ENCODE data around the gene TMEM132C. TPM values are rescaled to one million over a fixed set of nuclear protein-coding genes. Genes with fewer than 3 reads are reported as not detected.

The TMEM132C gene
- total and polyA plus RNA-seq, 2 experiments from 2014 or later, result 10.6 to 16.5 TPM

DNA sequence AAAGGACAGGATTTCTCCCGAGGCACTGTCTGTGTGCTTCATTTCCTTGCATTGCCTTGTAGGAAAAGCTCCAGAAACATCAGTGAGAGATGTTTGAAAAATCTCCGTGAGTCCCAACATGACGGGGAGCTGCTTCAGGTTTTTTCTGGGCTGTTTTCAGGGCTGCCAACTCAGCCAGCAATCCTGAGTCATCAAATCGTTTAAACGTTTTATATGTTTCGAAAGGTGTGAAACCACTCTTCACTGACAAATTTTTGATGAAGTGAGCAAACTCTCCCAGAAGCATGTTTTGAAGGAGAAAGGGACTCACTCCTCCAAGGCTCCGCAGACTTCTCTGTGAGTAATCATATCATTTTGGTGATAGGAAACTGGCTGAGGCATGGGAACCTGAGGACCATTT is 240.5 kb downstream of the TMEM132C start:
- TF ChIP-seq EZH2 (IDR thresholded peaks at IDR 0.05; ENCODE audit: borderline replicate concordance) (no peak), EZH2phosphoT487 (IDR thresholded peaks at IDR 0.05; ENCODE audit: low read depth, severe bottlenecking, unreplicated experiment) (no peak)
- TF ChIP-seq, protein P1, sequence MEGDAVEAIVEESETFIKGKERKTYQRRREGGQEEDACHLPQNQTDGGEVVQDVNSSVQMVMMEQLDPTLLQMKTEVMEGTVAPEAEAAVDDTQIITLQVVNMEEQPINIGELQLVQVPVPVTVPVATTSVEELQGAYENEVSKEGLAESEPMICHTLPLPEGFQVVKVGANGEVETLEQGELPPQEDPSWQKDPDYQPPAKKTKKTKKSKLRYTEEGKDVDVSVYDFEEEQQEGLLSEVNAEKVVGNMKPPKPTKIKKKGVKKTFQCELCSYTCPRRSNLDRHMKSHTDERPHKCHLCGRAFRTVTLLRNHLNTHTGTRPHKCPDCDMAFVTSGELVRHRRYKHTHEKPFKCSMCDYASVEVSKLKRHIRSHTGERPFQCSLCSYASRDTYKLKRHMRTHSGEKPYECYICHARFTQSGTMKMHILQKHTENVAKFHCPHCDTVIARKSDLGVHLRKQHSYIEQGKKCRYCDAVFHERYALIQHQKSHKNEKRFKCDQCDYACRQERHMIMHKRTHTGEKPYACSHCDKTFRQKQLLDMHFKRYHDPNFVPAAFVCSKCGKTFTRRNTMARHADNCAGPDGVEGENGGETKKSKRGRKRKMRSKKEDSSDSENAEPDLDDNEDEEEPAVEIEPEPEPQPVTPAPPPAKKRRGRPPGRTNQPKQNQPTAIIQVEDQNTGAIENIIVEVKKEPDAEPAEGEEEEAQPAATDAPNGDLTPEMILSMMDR (IDR thresholded peaks at IDR 0.05; ENCODE audit: poor library complexity), result no peak
- Histone ChIP-seq H3K9me2 (replicated peaks; ENCODE audit: insufficient read depth) (no peaks in the 10 kb centered on the region), H4K20me1 (ENCODE audit: insufficient read depth, poor library complexity, severe bottlenecking) (no peaks in the 10 kb centered on the region), H3K27ac (no peak overlapping the region), H3K4me2 (no peak overlapping the region), H3K4me1 (ENCODE audit: insufficient read depth) (no peaks in the 10 kb centered on the region), H3K79me2 (no peaks in the 10 kb centered on the region), H3K4me3 (no peak overlapping the region), H3K9me3 (ENCODE audit: low read depth) (no peaks in the 10 kb centered on the region), H3K36me3 (replicated peaks; ENCODE audit: insufficient read depth, low read depth) (no peaks in the 10 kb centered on the region), H2AFZ (no peak overlapping the region), H3K27me3 (no peaks in the 10 kb centered on the region)
- WGBS (ENCODE audit: low lambda C conversion rate, missing lambda C conversion rate), result 94% methylated on average over 7 of the region's 7 CpGs
- DNase-seq (ENCODE audit: low spot score), result no peak

DNA sequence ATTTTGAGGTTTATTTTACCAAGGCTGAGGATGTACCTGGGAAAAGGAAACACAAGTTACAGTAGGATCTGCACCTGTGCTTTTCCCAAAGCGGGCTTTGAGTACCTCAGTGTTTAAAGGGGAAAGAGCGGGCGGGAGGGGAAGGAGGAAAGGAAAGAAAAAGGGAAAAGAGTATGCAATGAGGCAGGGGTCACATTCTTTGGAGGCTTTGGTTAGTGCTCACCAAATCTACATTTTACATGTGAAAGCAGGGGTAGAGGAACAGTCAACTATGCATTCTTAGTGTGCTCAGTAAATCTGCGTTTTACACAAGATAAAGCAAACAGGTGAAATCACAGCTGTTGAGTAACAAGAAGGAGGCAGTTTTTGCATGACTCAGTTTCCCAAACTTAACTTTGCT is 242.2 kb downstream of the TMEM132C start:
- Histone ChIP-seq H3K9me2 (replicated peaks; ENCODE audit: insufficient read depth) (no peaks in the 10 kb centered on the region), H2AFZ (no peak overlapping the region), H3K9me3 (ENCODE audit: low read depth) (no peaks in the 10 kb centered on the region), H3K79me2 (no peaks in the 10 kb centered on the region), H3K4me2 (no peak overlapping the region), H4K20me1 (ENCODE audit: insufficient read depth, poor library complexity, severe bottlenecking) (no peaks in the 10 kb centered on the region), H3K36me3 (replicated peaks; ENCODE audit: insufficient read depth, low read depth) (no peaks in the 10 kb centered on the region), H3K4me3 (no peak overlapping the region), H3K27ac (no peak overlapping the region), H3K27me3 (no peaks in the 10 kb centered on the region), H3K4me1 (ENCODE audit: insufficient read depth) (no peaks in the 10 kb centered on the region)
- WGBS (ENCODE audit: low lambda C conversion rate, missing lambda C conversion rate), result 88% methylated on average over 4 of the region's 4 CpGs
- no peak for DNase-seq (ENCODE audit: low spot score)
- TF ChIP-seq EZH2phosphoT487 (IDR thresholded peaks at IDR 0.05; ENCODE audit: low read depth, severe bottlenecking, unreplicated experiment), result no peak
- TF ChIP-seq, protein P1 (IDR thresholded peaks at IDR 0.05; ENCODE audit: poor library complexity), result no peak
- no peak for TF ChIP-seq EZH2 (IDR thresholded peaks at IDR 0.05; ENCODE audit: borderline replicate concordance)

DNA sequence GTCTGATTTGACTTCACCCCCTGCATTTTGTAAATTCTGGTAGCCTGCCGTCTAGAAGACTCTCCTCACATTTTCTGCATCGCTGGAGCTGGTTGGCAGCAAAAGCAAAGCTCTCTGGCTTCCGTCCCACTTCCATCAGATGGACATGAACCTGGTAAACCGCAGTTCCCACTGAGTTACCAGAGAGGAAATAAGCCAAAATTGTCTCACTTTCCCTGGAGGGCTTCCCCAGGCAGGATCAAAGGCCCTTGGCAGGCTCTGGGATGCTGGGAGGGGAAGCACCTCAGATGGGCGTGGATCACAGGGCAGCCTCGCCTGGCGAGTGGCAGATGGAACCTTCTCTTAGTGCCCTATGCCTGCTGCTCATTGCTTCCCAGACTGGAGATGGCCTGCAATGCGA is 243.5 kb downstream of the TMEM132C start:
- TF ChIP-seq, protein P1 (IDR thresholded peaks at IDR 0.05; ENCODE audit: poor library complexity), result no peak
- TF ChIP-seq EZH2 (IDR thresholded peaks at IDR 0.05; ENCODE audit: borderline replicate concordance) (no peak), EZH2phosphoT487 (IDR thresholded peaks at IDR 0.05; ENCODE audit: low read depth, severe bottlenecking, unreplicated experiment) (no peak)
- no peak overlapping the region for H3K27ac ChIP-seq
- H4K20me1 ChIP-seq (ENCODE audit: insufficient read depth, poor library complexity, severe bottlenecking), result no peaks in the 10 kb centered on the region
- H2AFZ ChIP-seq, result no peak overlapping the region
- H3K79me2 ChIP-seq, result no peaks in the 10 kb centered on the region
- no peak overlapping the region for H3K4me3 ChIP-seq
- H3K36me3 ChIP-seq (replicated peaks; ENCODE audit: insufficient read depth, low read depth), result no peaks in the 10 kb centered on the region
- no peaks in the 10 kb centered on the region for H3K9me2 ChIP-seq (replicated peaks; ENCODE audit: insufficient read depth)
- H3K27me3 ChIP-seq, result no peaks in the 10 kb centered on the region
- H3K4me1 ChIP-seq (ENCODE audit: insufficient read depth), result no peaks in the 10 kb centered on the region
- 90% methylated on average over 8 of the region's 8 CpGs for WGBS (ENCODE audit: low lambda C conversion rate, missing lambda C conversion rate)
- H3K4me2 ChIP-seq, result no peak overlapping the region
- no peak for DNase-seq (ENCODE audit: low spot score)
- H3K9me3 ChIP-seq (ENCODE audit: low read depth), result no peaks in the 10 kb centered on the region

DNA sequence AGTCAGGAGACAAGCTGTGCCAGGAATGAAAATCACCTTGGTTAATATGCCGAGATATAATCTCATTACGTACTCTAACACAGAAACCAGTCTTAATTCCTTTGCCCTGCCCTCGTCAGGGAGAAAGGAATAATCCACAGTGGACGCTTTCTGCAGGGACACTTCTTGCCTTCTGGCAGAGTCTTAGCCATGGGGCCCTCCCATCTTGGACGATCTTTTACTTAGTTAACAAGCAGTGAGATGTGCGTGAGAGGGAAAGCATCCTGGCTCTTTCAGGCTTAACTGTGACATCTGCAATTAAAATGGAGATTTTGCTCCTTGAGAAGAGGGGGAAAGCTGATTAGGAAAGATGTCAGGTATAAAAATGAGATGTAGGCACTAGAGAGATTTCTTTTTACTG is 246.4 kb downstream of the TMEM132C start:
- no peaks in the 10 kb centered on the region for H3K4me1 ChIP-seq (ENCODE audit: insufficient read depth)
- DNase-seq (ENCODE audit: low spot score), result no peak
- H2AFZ ChIP-seq, result no peak overlapping the region
- H3K36me3 ChIP-seq (replicated peaks; ENCODE audit: insufficient read depth, low read depth), result no peaks in the 10 kb centered on the region
- no peaks in the 10 kb centered on the region for H3K27me3 ChIP-seq
- no peaks in the 10 kb centered on the region for H4K20me1 ChIP-seq (ENCODE audit: insufficient read depth, poor library complexity, severe bottlenecking)
- TF ChIP-seq EZH2phosphoT487 (IDR thresholded peaks at IDR 0.05; ENCODE audit: low read depth, severe bottlenecking, unreplicated experiment), result no peak
- H3K9me3 ChIP-seq (ENCODE audit: low read depth), result no peaks in the 10 kb centered on the region
- no peaks in the 10 kb centered on the region for H3K9me2 ChIP-seq (replicated peaks; ENCODE audit: insufficient read depth)
- H3K4me3 ChIP-seq, result no peak overlapping the region
- no peaks in the 10 kb centered on the region for H3K79me2 ChIP-seq
- H3K4me2 ChIP-seq, result no peak overlapping the region
- no peak overlapping the region for H3K27ac ChIP-seq
- 72% methylated on average over 6 of the region's 6 CpGs for WGBS (ENCODE audit: low lambda C conversion rate, missing lambda C conversion rate)
